22Rv1 (cell line): ENCODE data around the gene MBD6.

Source experiments
- CTCF ChIP-seq: fragments of 450-650 bp; IDR thresholded peaks from 2 replicates; pipeline ENCODE4 v1.5.1; 2017; ENCODE audit warnings: mild to moderate bottlenecking
- ZFX ChIP-seq: fragments of 450-650 bp; IDR thresholded peaks from 2 replicates; pipeline ENCODE4 v1.6.1; 2017; ENCODE audit warnings: antibody characterized with exemption, borderline replicate concordance

DNA sequence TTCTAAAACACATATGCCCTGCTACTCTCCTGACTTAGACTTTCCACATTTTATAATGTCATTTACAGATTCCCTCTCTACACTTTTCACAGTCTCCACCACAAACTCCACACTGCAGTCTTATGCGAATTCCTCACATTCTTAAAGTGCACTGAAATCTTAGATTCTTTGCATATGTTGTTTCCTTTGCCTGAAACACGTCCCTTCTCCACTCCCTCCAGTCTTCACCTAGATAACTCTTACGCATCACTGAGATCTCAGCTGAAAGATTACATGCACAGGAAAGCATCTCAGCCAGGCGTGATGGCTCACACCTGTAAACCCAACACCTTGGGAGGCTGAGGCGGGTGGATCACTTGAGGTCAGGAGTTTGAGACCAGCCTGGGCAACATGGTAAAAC, 39.2 kb upstream of the MBD6 start:
- no peak for TF ChIP-seq CTCF
- no peak for TF ChIP-seq ZFX
